HG02970 (cell line): ENCODE measurements around the gene GNE.

Experiments used
- ATAC-seq: cut with Tn5 transposase; IDR thresholded peaks from one replicate; pipeline ENCODE4 v1.9.1; 2021; ENCODE audit warnings: mild to moderate bottlenecking, moderate library complexity, moderate number of reproducible peaks; ENCODE audit not compliant: unreplicated experiment, low FRiP score

GNE gene

GRCh38 chr9:36174731-36175130, 83.5 kb downstream of the GNE start:
- ATAC-seq: no peak

DNA sequence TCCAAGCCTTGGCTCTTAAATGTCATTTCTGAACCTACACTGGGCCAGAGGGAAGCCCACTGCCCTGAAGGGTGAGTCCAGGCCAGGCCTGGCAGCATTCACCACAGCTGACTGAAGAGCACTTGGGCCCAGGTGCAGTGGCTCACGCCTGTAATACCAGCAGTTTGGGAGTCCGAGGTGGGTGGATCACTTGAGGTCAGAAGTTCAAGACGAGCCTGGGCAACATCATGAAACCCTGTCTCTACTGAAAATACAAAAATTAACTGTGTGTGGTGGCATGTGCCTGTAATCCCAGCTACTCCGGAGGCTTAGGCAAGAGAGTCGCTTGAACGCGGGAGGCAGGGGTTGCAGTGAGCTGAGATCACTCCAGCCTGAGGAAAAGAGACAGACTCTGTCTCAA, 84.0 kb downstream of the GNE start:
- ATAC-seq: no peak

DNA sequence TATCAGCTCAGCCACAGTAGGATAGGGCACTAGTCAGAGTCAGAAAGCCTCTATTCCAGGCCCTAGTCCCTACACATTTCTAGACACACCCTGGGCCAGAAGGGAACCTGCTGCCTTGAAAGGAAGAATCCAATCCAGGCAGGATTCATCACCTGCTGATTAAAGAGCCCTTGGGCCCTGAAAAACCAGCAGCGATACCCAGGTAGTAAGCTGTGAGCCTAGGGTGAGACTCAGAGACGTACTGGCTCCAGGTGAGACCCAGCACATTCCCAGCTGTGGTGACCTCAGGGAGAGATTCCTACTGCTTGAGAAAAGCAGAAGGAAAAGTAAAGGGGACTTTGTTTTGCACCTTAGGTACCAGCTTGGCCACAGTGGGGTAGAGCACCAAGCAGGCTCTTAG, 84.4 kb downstream of the GNE start:
- no peak for ATAC-seq

DNA sequence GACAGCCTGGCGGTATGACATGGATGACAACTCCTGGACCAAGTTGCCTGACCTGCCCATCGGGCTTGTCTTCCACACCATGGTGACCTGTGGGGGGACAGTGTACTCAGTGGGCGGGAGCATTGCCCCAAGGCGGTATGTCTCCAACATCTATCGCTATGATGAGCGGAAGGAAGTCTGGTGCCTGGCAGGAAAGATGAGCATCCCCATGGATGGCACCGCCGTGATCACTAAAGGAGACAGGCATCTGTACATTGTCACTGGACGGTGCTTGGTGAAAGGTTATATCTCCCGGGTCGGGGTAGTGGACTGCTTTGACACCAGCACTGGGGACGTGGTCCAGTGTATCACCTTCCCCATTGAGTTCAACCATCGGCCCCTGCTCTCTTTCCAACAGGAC, 87.7 kb downstream of the GNE start:
- ATAC-seq: no peak

DNA sequence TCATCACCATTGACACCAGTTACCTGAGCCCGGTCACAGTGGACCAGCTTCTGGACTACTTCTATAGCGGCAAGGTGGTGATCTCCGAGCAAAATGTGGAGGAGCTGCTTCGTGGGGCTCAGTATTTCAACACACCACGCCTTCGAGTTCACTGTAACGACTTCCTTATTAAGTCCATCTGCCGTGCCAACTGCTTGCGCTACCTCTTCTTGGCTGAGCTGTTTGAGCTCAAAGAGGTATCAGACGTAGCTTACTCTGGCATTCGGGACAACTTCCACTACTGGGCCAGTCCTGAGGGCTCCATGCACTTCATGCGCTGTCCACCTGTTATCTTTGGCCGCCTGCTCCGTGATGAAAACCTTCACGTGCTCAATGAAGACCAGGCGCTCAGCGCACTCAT, 88.5 kb downstream of the GNE start:
- ATAC-seq: no peak

- ATAC-seq: no peak
These were observed 89.1 kb downstream of the GNE start, which contains the start of gene CCIN for GRCh38 chr9:36169166-36169565. Gene CCIN, plus strand, starts transcription at chr9:36169388. Its CDS starts 115 bp downstream, at chr9:36169503.

DNA sequence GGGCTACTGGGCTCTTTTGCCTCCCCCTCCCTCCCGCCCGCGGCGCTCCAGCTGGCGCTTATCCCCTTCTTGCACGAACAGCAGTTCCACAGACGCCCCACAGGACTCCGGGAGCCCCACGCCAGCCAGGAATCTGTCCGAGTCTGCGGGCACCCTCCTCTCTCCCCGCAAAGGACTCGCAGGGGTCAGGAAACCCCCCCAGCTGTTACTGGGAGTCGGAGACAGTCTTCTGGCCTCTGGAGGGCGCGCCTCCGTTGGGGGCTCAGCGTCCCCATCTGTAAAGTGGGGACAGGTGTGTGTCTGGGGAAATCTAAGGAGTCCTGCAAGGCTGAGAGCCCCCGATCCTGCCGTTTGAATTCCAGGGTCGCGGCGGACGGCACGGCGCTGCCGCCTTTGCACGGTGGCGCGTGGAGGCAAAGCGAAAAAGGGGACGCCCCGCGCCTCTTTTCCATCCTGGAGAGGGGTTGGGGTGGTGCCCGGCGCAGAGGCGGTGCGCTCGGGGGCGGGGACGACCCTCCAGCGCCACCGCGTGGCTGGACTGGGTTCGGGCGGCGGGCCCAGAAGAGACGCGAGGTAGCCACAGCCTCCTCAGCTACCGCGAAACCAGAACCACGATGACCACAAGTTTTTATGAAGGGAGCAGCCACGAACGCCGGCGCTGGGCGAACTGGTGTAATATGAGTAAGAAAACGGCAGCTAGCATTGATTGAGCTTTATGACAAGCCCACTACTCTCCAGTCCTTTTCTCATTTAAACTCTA, 91.9 kb downstream of the GNE start:
- peak; percentile 67 for ATAC-seq

DNA sequence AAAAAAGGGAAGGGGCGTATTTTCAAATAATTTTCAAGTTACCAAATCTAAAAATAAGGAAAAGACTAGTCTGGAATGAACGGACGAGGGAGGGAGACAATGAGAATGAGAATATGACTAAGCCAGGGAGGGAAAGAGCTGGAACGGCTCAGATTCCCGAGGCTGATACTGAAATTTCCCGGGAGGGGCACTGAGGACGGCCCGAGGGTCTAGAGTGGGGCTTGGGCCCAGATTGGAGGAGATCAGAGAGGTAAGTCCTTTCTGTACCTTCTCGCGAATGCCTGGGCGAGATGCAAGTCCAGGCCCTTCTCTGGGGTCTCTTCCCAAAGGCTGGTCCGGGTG, 92.5 kb downstream of the GNE start:
- no peak for ATAC-seq

- no peak for ATAC-seq
These were observed 93.3 kb downstream of the GNE start for GRCh38 chr9:36164989-36165388.
